T-helper 2 cell treated with Interferon-gamma antibody and Interleukin-4, amounts not matched to agents 100 ng/mL and 5 ng/mL, for 36 hours (primary cell): ENCODE results near the gene GNB1L. TPM values are rescaled to one million over a fixed set of nuclear protein-coding genes. Genes with fewer than 3 reads are reported as not detected.

Experiments
- intact Hi-C: fragments of 100-400 bp; cut with micrococcal nuclease; formaldehyde crosslinking; loops from one replicate; pipeline ENCODE4 v1.15.1; 2023
- total RNA-seq: library from RNA; stranded (reverse); gene quantifications from 2 replicates; pipeline ENCODE4 v1.2.3, GENCODE V29; 2022

The GNB1L gene
- 9.6 and 10.1 TPM in 2 replicates for total RNA-seq

GRCh38 chr22:19854778-19855503 is at the start of gene GNB1L, which contains the start of gene RTL10:
Gene GNB1L (minus strand): TSS chr22:19854874. CDS start chr22:19821355, 33,519 bp downstream.
Gene RTL10 (minus strand): TSS chr22:19854874. CDS start chr22:19852261, 2,613 bp downstream.
- intact Hi-C loops: loop anchor here (1.0 to 10.0 kb wide), 4 partner anchors 36 to 410 kb away; partner anchors contain the start of genes C22orf39, COMT, RANBP1 and TRMT2A

DNA sequence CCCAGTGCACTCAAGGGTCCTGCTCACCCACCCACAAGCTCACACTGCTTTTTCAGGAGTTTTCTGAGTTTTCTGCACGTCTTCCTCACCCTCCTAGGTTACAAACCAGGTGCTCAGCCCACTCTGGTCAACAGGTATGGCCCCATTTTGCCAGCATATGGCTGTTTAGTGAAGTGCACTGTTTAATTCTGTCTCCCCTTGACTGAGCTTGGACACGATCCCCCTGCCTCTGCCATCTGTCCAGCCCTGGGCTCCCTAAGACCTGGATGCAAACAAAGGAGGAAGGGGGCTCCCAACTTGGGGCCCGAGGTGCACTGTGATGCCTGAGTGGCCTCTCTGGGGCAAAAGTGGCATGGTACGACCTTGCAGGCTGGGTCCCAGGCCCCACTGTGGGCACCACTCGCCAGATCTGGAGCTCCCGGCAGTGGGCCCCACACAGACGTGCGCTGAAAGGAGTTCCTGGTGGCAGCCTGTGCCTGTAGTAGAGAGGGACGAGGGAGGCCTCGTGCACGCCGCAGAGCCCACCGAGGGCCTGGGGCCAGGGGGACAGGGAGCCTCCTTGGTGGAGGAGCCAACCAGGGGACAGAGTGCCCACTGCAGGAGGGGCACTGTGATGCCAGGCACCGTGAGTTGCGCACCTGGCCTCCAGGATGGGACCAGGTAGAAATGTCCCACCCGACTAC is 49.6 kb upstream of the GNB1L start:
- intact Hi-C loops: no loop called here

GRCh38 chr22:19903513-19903912 is 48.8 kb upstream of the GNB1L start:
- intact Hi-C loops: no loop called here

DNA sequence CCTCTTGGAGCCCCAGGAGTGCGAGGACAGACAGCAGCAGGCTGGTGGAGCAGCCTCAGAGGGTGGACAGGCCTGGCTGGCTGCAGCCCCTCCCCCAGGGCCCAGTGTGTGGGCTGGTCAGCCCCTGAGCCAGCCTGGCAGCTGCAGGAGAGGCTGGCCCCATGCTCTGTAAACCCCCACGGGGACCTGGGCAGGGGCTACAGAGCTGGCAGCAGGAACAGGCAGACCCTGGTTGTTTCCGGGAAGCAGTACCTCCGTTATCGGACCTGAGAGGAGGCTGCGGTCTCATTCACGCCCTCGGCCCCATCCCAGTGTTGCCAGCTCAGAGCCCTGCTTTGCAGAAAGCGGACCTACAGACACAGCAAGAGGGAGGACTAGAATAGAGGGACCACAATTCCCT is 48.4 kb upstream of the GNB1L start:
- intact Hi-C loops: no loop called here

- intact Hi-C loops: no loop called here
These were observed 47.6 kb upstream of the GNB1L start for GRCh38 chr22:19902245-19902715.

- intact Hi-C loops: no loop called here
These were observed 47.0 kb upstream of the GNB1L start for GRCh38 chr22:19901577-19902244.

GRCh38 chr22:19900707-19901436 is 46.2 kb upstream of the GNB1L start:
- intact Hi-C loops: no loop called here

GRCh38 chr22:19898831-19899567 is 44.3 kb upstream of the GNB1L start:
- intact Hi-C loops: no loop called here

- intact Hi-C loops: no loop called here
These were observed 43.5 kb upstream of the GNB1L start for GRCh38 chr22:19898145-19898544.

- intact Hi-C loops: no loop called here
These were observed 43.1 kb upstream of the GNB1L start for GRCh38 chr22:19897726-19898125.

GRCh38 chr22:19896665-19897355 is 42.1 kb upstream of the GNB1L start:
- intact Hi-C loops: no loop called here

- intact Hi-C loops: no loop called here
These were observed 40.6 kb upstream of the GNB1L start for GRCh38 chr22:19895160-19895849.

DNA sequence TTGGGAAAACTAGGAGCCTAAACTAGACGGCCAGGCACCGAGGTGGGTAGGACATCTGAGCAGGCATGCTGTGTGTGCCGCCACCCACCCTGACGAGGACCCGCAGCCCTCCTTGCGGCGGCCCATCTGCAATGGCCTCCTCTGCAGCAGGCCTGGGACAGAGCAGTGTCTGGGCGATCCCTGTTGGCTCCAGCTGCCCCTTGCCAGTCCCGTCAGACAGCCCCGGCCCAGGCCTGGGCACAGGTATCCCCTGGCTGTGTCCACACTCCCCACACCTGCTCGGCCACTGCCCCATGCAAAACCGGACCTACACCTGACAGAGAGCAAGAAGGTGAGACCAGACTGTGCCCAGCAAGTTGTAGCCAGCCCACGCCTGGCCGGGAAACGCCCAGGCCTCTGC is 38.7 kb upstream of the GNB1L start:
- intact Hi-C loops: no loop called here

DNA sequence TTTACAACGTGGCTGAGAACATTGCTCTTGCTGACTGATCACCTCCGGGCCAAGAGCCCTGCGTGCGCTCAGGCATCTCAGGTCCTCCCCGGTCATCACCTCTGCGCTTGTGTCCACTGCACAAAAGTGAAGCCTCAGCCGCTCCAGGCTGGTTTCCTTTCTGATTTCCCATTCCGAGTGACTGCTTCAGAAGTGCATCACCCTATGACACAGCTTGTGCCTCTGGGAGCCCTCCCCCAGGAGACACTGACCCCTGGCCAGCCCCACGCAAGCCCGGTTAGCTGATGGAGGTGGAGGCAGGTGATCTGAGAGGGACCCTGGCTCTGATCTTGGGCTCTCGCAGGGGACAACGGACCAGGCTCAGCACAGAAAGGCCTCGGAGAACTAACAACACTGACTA is 38.3 kb upstream of the GNB1L start:
- intact Hi-C loops: no loop called here

GRCh38 chr22:19892257-19892879 is 37.7 kb upstream of the GNB1L start:
- intact Hi-C loops: no loop called here

DNA sequence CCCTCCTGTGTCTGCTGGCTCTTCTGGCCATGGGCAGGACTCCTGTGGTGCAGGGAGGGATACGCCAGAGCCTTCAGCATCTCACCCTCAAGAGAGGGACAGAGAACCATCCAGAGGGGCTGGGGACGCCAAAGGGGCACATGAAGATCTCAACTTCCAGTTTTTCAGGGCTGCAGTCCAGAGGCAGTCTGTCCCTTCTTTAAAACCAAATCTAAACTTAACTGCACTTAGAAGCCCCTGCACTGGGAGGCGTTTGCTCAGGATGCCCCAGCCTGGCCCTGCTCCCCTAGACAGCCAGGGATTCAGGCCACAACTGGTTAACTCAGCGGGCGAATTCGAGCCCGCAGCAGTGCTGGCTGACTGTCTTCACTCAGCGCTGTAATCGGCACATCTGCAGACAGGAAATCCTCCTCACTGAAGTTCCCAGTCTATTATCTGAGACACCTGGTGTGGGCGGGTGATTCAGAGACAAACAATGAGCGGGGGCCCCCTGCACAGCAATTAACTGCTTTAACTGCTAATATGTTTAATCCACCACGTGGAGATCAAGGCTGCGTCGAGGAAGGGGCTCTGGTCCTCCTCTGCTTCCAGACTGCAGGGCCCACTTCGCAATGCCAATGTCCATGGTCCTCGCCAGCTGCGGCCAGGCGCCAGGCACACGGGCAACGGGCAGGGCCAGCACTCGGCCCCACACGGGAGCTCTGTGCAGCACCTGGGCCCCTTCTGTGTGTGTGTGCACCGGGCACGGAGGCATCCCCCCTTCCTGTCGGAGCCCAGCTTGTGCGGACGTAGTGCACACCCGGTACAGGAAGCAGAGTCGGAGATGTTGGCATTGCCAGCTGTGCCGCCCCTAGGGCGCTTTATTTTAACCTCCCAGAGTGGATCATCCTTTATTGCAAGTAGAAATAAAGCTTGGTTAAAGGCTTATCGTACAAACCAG is 36.9 kb upstream of the GNB1L start:
- intact Hi-C loops: loop anchor here (1.0 kb wide), 1 partner anchor 36 kb away; no protein-coding TSS in a partner anchor

DNA sequence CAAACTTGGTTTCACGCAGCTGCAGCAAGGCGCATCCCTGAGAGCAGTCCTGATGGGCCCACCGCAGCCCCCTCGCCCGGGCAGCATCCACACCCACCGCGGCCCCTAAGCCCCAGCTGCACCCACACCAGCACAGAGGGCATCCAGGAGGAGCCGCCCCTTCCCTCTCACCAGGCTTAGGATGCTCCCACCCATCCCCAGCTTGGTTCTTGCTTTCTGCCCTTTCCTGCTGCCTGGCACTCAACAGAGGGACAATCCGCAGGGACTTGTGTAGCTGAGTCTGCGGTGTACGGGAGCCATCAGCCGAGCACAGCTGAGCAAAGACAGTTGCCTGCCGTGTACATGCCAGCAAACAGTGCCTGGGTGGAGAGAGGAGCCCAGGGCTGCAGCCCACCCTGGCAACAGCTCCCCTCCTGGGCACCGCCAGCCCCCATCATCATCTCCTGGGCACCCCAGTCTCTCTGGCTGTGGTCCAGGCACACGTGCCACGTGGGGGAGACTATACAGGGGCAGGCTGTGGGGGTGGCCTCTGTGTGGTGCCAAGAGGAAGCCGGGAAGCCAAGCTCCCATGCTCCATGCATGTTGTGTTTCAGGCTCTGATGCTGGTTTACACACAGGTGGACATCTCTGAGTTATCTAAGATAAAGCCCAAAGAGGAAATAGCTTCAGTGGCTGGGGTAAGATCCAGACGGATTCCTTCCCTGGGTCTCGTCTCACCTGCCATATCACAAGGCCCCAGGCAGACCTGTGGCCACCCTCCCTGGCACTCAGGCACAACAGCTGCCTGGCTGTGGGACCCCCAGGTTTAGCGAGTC is 36.0 kb upstream of the GNB1L start:
- intact Hi-C loops: loop anchor here (1.0 kb wide), 1 partner anchor 35 kb away; no protein-coding TSS in a partner anchor
